ENCODE measurements around the gene ATP6V0A1.
A peak's percentile ranks its signal among the peaks of the same experiment; 100 is the strongest.

ATP6V0A1 gene

DNA sequence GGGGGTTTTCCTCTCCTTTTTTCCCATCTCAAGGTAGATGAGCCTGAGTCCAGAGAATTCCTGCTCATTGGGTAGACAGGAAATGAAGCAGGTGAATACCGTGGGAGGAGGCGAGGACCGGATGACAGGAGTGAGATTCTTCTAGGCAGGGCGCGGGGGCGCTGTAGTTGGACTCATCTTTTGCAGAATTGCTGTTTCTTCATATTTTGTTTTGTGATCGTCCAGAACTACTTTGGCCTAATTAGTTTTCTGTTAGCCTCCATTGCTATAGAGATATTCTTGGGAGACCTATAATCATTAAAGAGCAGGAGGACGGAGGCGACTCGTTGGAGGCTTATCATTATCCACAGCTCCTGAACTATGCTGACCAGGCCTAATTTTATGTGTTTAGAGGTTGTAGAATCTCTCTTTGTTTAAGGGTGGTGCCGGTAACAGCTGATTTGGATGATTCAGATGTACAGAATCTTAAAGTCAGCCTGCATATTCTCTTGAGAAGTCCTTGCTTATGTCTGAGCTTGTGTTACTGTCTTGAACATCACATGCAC lies 650 bp downstream of the ATP6V0A1 start:
- Histone ChIP-seq H3K9ac (ENCODE audit: low read depth, low read length) (peak overlapping the region; percentile 76; the same call in 1 of the 2 replicates), H3K4me1 (ENCODE audit: control insufficient read depth, insufficient read depth, low read length) (peaks cover 21% of the 10 kb centered on the region), H3K36me3 (ENCODE audit: control insufficient read depth, insufficient read depth, low read length) (peaks cover 18% of the 10 kb centered on the region), H3K27ac (ENCODE audit: low read depth, low read length) (peak overlapping the region; percentile 72), H3K9me3 (ENCODE audit: control insufficient read depth, insufficient read depth, low read length) (no peaks in the 10 kb centered on the region), H3K27me3 (ENCODE audit: control insufficient read depth, insufficient read depth, low read length) (no peaks in the 10 kb centered on the region), H3K4me3 (ENCODE audit: low read depth, low read length) (peak overlapping the region; percentile 85)

DNA sequence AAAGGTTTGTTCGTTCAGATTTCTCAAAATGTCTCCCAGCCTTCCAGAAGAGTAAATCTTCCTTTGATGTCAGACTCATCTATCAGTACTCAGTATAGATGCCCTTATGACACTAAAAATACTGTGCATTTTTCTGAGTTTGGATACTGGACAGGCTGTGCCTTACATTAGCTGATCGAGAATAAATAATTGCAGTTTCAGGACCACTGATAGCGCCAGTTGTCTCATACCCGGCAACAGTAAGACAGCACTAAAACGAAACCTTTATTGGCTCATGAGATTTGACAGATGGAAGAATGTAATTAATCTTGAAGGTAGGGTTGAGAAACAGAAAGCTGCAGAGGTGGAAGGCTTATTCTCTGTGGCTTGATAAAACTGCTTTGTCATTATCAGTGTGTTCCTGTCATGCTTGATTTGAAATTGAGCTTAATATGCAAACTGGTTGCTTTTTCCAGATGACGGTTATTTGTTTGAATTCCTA lies 1.2 kb downstream of the ATP6V0A1 start:
- H3K9ac ChIP-seq (ENCODE audit: low read depth, low read length): no peak overlapping the region
- H3K4me1 ChIP-seq (ENCODE audit: control insufficient read depth, insufficient read depth, low read length): peaks cover 21% of the 10 kb centered on the region
- H3K36me3 ChIP-seq (ENCODE audit: control insufficient read depth, insufficient read depth, low read length): peaks cover 21% of the 10 kb centered on the region
- no peaks in the 10 kb centered on the region for H3K9me3 ChIP-seq (ENCODE audit: control insufficient read depth, insufficient read depth, low read length)
- no peaks in the 10 kb centered on the region for H3K27me3 ChIP-seq (ENCODE audit: control insufficient read depth, insufficient read depth, low read length)
- peak overlapping the region; percentile 85 for H3K4me3 ChIP-seq (ENCODE audit: low read depth, low read length)
- H3K27ac ChIP-seq (ENCODE audit: low read depth, low read length): no peak overlapping the region

DNA sequence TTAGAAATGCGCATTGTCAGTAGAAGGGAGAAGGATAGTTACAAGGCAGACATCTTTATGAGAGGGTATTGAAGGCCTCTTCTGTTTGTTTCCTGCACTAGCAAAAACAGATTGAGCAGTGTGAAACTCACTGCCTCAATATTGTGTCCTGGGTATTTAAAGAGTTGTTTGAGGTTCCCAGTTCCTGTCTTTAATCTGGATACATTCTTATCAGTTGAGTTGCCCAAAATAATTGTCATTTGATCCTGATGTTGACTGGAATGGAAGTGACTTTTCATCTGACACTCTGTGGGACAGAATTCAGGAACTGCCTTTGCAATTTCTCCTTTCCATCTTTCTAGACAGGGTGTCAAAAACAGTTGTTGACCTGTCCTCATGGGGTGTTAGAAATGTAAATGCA lies 1.7 kb downstream of the ATP6V0A1 start:
- H3K9ac ChIP-seq (ENCODE audit: low read depth, low read length): no peak overlapping the region
- no peaks in the 10 kb centered on the region for H3K9me3 ChIP-seq (ENCODE audit: control insufficient read depth, insufficient read depth, low read length)
- no peak overlapping the region for H3K27ac ChIP-seq (ENCODE audit: low read depth, low read length)
- H3K27me3 ChIP-seq (ENCODE audit: control insufficient read depth, insufficient read depth, low read length): no peaks in the 10 kb centered on the region
- H3K36me3 ChIP-seq (ENCODE audit: control insufficient read depth, insufficient read depth, low read length): peaks cover 21% of the 10 kb centered on the region
- no peak overlapping the region for H3K4me3 ChIP-seq (ENCODE audit: low read depth, low read length)
- H3K4me1 ChIP-seq (ENCODE audit: control insufficient read depth, insufficient read depth, low read length): peaks cover 21% of the 10 kb centered on the region

DNA sequence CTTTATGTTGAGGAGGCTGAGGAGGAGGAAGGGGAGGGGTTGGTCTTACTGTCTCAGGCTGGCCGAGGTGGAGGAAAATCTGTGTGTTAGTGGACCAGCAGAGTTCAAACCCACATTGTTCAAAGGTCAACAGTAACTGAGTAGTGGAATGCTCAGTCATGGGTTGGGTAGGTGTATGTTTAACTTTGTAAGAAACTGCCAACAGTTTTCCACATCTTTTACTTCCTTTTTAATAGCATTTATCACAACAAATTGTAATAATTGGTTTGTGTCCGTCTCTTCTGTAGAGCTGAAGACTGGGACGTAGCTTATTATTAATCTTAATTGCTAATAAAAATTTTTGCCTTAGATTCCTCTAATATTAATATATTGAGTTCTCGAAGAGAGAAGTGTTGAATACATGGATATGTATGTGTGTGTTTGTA lies 5.3 kb downstream of the ATP6V0A1 start:
- Histone ChIP-seq H3K27ac (ENCODE audit: low read depth, low read length) (no peak overlapping the region), H3K36me3 (ENCODE audit: control insufficient read depth, insufficient read depth, low read length) (peaks cover 51% of the 10 kb centered on the region)

DNA sequence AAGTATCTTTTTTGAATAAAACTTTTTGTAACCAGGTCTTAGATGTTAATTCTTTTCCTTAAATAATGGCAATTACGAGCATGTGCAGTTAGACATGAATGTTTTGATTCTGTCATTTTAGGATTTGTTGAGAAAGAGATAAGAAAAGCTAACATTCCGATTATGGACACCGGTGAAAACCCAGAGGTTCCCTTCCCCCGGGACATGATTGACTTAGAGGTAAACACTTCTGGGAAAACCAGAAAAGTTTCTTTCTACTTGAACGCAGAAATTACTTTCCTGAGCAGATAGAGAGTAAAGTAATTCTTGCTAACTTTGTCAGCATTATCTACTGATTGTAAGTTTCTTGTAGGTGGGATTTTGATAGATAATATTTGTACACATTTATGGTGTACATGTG lies 9.2 kb downstream of the ATP6V0A1 start:
- Histone ChIP-seq H3K9ac (ENCODE audit: low read depth, low read length) (no peak overlapping the region), H3K9me3 (ENCODE audit: control insufficient read depth, insufficient read depth, low read length) (no peaks in the 10 kb centered on the region), H3K27ac (ENCODE audit: low read depth, low read length) (no peak overlapping the region), H3K36me3 (ENCODE audit: control insufficient read depth, insufficient read depth, low read length) (peaks cover 69% of the 10 kb centered on the region), H3K4me3 (ENCODE audit: low read depth, low read length) (no peak overlapping the region), H3K27me3 (ENCODE audit: control insufficient read depth, insufficient read depth, low read length) (no peaks in the 10 kb centered on the region), H3K4me1 (ENCODE audit: control insufficient read depth, insufficient read depth, low read length) (no peaks in the 10 kb centered on the region)

More for the DNA sequence above, 5.3 kb downstream of the ATP6V0A1 start:
- H3K9me3 ChIP-seq (ENCODE audit: control insufficient read depth, insufficient read depth, low read length): no peaks in the 10 kb centered on the region
- no peak overlapping the region for H3K9ac ChIP-seq (ENCODE audit: low read depth, low read length)
- H3K4me1 ChIP-seq (ENCODE audit: control insufficient read depth, insufficient read depth, low read length): peaks cover 12% of the 10 kb centered on the region; the same call in 1 of the 2 replicates
- H3K27me3 ChIP-seq (ENCODE audit: control insufficient read depth, insufficient read depth, low read length): no peaks in the 10 kb centered on the region
- no peak overlapping the region for H3K4me3 ChIP-seq (ENCODE audit: low read depth, low read length)

DNA sequence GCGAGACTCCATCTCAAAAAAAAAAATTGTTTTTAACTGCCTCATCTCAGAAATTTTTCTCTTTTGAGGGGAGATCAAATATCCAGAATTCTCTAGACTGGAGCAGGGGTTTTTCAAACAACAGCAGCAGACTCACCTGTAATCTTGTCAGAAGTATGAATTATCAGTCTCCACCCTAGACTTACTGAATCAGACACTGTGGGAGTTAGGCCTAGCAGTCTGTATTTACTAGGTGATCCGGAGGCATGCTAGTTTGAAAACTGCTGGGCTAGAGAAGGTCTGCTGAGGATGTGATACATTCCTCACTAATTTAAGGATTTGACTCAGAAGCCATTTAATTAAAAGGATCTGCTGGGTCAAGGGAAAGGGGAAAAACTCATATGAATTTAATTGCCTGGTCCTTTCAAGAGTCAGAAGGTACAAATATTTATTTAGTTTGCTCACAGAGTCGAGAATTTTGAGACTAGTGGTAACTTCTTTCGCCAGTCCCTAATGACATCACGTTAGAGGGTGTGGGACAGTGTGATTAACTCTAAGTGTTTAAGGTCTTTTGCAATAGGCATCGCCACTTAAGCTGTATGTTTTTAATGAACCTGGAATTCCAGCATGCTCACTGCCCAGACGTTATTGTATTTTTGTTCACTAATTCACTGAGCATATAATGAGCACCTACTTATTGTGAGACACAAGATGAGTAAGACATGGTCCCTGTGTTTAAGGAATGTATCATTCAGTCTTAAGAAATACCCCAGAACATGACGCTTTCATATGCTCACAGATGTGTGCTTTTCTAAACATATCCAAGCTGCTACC lies 14.2 kb downstream of the ATP6V0A1 start:
- Histone ChIP-seq H3K36me3 (ENCODE audit: control insufficient read depth, insufficient read depth, low read length) (peaks cover 82% of the 10 kb centered on the region), H3K27me3 (ENCODE audit: control insufficient read depth, insufficient read depth, low read length) (no peaks in the 10 kb centered on the region), H3K4me1 (ENCODE audit: control insufficient read depth, insufficient read depth, low read length) (no peaks in the 10 kb centered on the region), H3K4me3 (ENCODE audit: low read depth, low read length) (no peak overlapping the region), H3K9me3 (ENCODE audit: control insufficient read depth, insufficient read depth, low read length) (no peaks in the 10 kb centered on the region), H3K27ac (ENCODE audit: low read depth, low read length) (no peak overlapping the region), H3K9ac (ENCODE audit: low read depth, low read length) (no peak overlapping the region)

DNA sequence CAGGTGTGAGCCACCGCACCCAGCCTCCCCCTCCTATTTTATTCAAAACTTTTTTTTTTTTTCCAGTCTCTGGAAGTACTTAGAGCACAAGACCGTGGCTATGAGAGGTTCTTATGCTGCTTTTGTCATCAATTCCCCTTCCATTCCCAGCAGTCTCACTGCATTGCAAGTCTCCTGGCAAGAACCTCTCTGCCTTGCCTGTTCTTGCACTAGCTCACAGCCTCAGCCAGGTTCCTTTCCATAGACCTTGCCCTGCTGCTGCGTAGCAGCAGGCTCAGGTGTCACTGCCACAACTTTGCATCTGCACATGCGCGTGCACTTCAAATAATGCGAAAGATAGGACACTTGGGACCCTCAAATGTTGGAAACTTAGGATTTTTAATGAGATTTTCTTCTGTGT lies 15.6 kb downstream of the ATP6V0A1 start:
- H3K9me3 ChIP-seq (ENCODE audit: control insufficient read depth, insufficient read depth, low read length): no peaks in the 10 kb centered on the region
- H3K4me1 ChIP-seq (ENCODE audit: control insufficient read depth, insufficient read depth, low read length): no peaks in the 10 kb centered on the region
- peaks cover 81% of the 10 kb centered on the region for H3K36me3 ChIP-seq (ENCODE audit: control insufficient read depth, insufficient read depth, low read length)
- no peak overlapping the region for H3K4me3 ChIP-seq (ENCODE audit: low read depth, low read length)
- H3K27ac ChIP-seq (ENCODE audit: low read depth, low read length): no peak overlapping the region
- no peaks in the 10 kb centered on the region for H3K27me3 ChIP-seq (ENCODE audit: control insufficient read depth, insufficient read depth, low read length)
- H3K9ac ChIP-seq (ENCODE audit: low read depth, low read length): no peak overlapping the region

DNA sequence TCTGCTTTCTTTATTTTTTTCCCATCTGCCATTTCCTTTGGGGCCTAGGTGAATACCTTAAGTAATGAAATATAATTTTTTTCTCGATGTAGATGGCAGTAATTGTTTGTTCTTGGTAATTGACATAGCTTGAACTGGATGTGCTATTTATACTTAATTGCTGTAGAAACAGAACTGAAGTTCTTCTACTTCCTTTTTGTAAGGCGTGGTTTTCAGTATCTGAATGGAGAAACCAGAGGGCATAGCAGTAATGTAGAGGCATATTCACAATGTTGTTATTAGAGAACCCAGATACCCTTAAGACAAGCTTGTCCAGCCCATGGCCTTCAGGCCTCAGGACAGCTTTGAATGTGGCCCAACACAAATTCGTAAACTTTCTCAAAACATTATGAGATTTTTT lies 16.4 kb downstream of the ATP6V0A1 start:
- H3K9ac ChIP-seq (ENCODE audit: low read depth, low read length): no peak overlapping the region
- no peaks in the 10 kb centered on the region for H3K9me3 ChIP-seq (ENCODE audit: control insufficient read depth, insufficient read depth, low read length)
- no peak overlapping the region for H3K27ac ChIP-seq (ENCODE audit: low read depth, low read length)
- no peaks in the 10 kb centered on the region for H3K4me1 ChIP-seq (ENCODE audit: control insufficient read depth, insufficient read depth, low read length)
- no peak overlapping the region for H3K4me3 ChIP-seq (ENCODE audit: low read depth, low read length)
- H3K27me3 ChIP-seq (ENCODE audit: control insufficient read depth, insufficient read depth, low read length): no peaks in the 10 kb centered on the region
- peaks cover 84% of the 10 kb centered on the region for H3K36me3 ChIP-seq (ENCODE audit: control insufficient read depth, insufficient read depth, low read length)

DNA sequence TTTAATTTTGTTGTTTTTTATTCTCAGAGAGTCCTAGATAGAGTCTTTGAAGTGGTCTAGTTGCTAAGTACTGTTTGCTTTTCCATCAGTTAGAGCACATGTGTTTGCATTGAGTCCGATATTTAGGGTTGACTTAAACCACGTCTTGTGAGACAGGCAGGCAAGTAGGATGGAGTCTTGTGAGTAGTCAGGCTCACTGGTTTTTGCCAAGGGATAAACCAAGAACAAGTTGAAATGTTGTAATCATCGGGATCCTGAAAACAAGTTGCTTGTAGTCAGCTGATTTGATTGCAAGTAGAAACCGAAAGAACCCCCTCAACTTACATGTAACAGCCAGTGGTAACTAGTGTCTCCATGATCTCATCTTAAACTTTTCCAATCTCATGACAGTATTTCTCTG lies 17.2 kb downstream of the ATP6V0A1 start:
- Histone ChIP-seq H3K9me3 (ENCODE audit: control insufficient read depth, insufficient read depth, low read length) (no peaks in the 10 kb centered on the region), H3K4me1 (ENCODE audit: control insufficient read depth, insufficient read depth, low read length) (no peaks in the 10 kb centered on the region), H3K36me3 (ENCODE audit: control insufficient read depth, insufficient read depth, low read length) (peaks cover 84% of the 10 kb centered on the region), H3K27me3 (ENCODE audit: control insufficient read depth, insufficient read depth, low read length) (no peaks in the 10 kb centered on the region), H3K4me3 (ENCODE audit: low read depth, low read length) (no peak overlapping the region), H3K27ac (ENCODE audit: low read depth, low read length) (no peak overlapping the region), H3K9ac (ENCODE audit: low read depth, low read length) (no peak overlapping the region)

DNA sequence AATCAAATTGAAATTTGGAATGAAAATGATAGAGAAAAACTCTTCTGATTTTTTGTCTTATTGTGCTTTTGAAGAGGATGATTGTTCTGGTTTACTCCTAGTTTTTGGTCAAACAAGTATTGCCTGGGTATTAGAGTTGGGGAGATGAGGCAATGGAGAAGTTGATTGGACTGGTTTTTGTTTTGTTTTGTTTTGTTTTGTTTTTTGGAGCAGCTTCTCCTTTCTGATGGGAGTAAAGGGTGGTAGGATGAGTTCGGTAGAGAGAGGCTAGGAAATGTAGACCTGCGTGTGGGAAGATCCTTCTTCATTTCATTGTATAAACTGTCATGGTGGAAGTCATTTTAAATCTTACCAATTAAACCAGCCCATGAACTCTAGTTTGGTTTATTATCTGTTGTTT lies 17.7 kb downstream of the ATP6V0A1 start:
- no peaks in the 10 kb centered on the region for H3K27me3 ChIP-seq (ENCODE audit: control insufficient read depth, insufficient read depth, low read length)
- no peaks in the 10 kb centered on the region for H3K4me1 ChIP-seq (ENCODE audit: control insufficient read depth, insufficient read depth, low read length)
- H3K36me3 ChIP-seq (ENCODE audit: control insufficient read depth, insufficient read depth, low read length): peaks cover 87% of the 10 kb centered on the region
- no peak overlapping the region for H3K27ac ChIP-seq (ENCODE audit: low read depth, low read length)
- H3K9me3 ChIP-seq (ENCODE audit: control insufficient read depth, insufficient read depth, low read length): no peaks in the 10 kb centered on the region
- H3K9ac ChIP-seq (ENCODE audit: low read depth, low read length): no peak overlapping the region
- no peak overlapping the region for H3K4me3 ChIP-seq (ENCODE audit: low read depth, low read length)

DNA sequence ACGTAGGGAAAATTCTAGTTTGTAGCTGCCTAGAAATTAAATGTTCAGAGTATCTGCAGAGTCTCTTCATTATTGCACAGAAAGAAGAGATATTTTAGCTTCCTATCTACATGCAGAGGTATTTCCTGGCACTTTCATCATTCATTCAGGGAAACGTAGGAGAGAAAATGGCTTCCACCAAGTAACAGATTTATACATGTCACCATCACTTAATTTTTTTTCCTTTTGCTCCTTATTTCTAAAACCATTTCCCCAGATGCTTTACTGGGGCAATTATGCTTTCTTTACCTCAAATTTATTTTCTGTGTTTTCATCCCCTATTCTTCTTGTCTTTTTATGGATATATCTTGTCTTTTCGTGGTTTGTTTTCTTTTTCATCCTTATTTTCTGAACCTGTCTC lies 18.5 kb downstream of the ATP6V0A1 start:
- H3K4me3 ChIP-seq (ENCODE audit: low read depth, low read length): no peak overlapping the region
- peaks cover 89% of the 10 kb centered on the region for H3K36me3 ChIP-seq (ENCODE audit: control insufficient read depth, insufficient read depth, low read length)
- H3K9me3 ChIP-seq (ENCODE audit: control insufficient read depth, insufficient read depth, low read length): no peaks in the 10 kb centered on the region
- no peak overlapping the region for H3K27ac ChIP-seq (ENCODE audit: low read depth, low read length)
- no peak overlapping the region for H3K9ac ChIP-seq (ENCODE audit: low read depth, low read length)
- H3K27me3 ChIP-seq (ENCODE audit: control insufficient read depth, insufficient read depth, low read length): no peaks in the 10 kb centered on the region
- H3K4me1 ChIP-seq (ENCODE audit: control insufficient read depth, insufficient read depth, low read length): no peaks in the 10 kb centered on the region

All from HUES48 (cell line).